OCI-LY7 (cell line): ENCODE data around the gene SEMA3C. TPM values are rescaled to one million over a fixed set of nuclear protein-coding genes. Genes with fewer than 3 reads are reported as not detected.

ENCODE experiments used
- BruUV-seq: library from RNA; stranded (reverse); fragments of 400-500 nt; replicated peaks from 2 replicates; lab custom pipeline; 2021; lab: Mats Ljungman, UMichigan
- CTCF ChIA-PET: fragments of 300-600 bp; sonication (Branson Sonifier 250); formaldehyde crosslinking; loops from one replicate; lab custom pipeline; 2022; ENCODE audit warnings: antibody characterized with exemption; ENCODE audit not compliant: unreplicated experiment; lab: Charles Lee
- POLR2A ChIA-PET: fragments of 300-600 bp; sonication (Branson Sonifier 250); formaldehyde crosslinking; loops from one replicate; lab custom pipeline; 2022; ENCODE audit warnings: antibody characterized with exemption; lab: Charles Lee
- DNase-seq: peaks from one replicate; pipeline ENCODE4 v3.0.0-alpha.2; 2015; ENCODE audit warnings: low spot score
- H2AFZ ChIP-seq: fragments of 200-600 bp; sonication (generic), shearing (Covaris generic); 2 replicates; pipeline ENCODE4 v1.6.1; 2014; ENCODE audit warnings: mild to moderate bottlenecking, antibody characterized with exemption, low read length, moderate library complexity
- H3K27ac ChIP-seq: fragments of 200-600 bp; sonication (generic); 2 replicates; pipeline ENCODE4 v1.5.1; 2014; ENCODE audit warnings: mixed run types, low read depth, mild to moderate bottlenecking, moderate library complexity, low read length, inconsistent platforms; ENCODE audit not compliant: poor library complexity, severe bottlenecking
- H3K36me3 ChIP-seq: fragments of 200-600 bp; sonication (generic); 2 replicates; pipeline ENCODE4 v1.6.1; 2014; ENCODE audit warnings: mild to moderate bottlenecking, antibody characterized with exemption, low read length, moderate library complexity, mixed read lengths; ENCODE audit not compliant: insufficient read depth
- H3K4me1 ChIP-seq: fragments of 200-600 bp; sonication (generic); 2 replicates; pipeline ENCODE4 v1.5.1; 2014; ENCODE audit warnings: mild to moderate bottlenecking, low read length; ENCODE audit not compliant: insufficient read depth, poor library complexity, severe bottlenecking
- H3K4me2 ChIP-seq: fragments of 200-600 bp; sonication (generic); 2 replicates; pipeline ENCODE4 v1.6.1; 2014; ENCODE audit warnings: mild to moderate bottlenecking, low read length
- H3K4me3 ChIP-seq: fragments of 200-600 bp; sonication (generic); 2 replicates; pipeline ENCODE4 v1.5.1; 2014; ENCODE audit warnings: mild to moderate bottlenecking, low read depth, low read length; ENCODE audit not compliant: poor library complexity, severe bottlenecking
- H3K79me2 ChIP-seq: fragments of 200-600 bp; sonication (generic); 2 replicates; pipeline ENCODE4 v1.6.1; 2016; ENCODE audit warnings: low read depth, mild to moderate bottlenecking, low read length, moderate library complexity, mixed read lengths; ENCODE audit not compliant: insufficient read depth
- H3K9me2 ChIP-seq: fragments of 200-600 bp; sonication (generic); 2 replicates; pipeline ENCODE4 v1.6.1; 2016; ENCODE audit warnings: mild to moderate bottlenecking, low read length, mixed read lengths; ENCODE audit not compliant: insufficient read depth
- H3K9me3 ChIP-seq: fragments of 200-600 bp; sonication (generic); 2 replicates; pipeline ENCODE4 v1.6.1; 2014; ENCODE audit warnings: mild to moderate bottlenecking, mixed run types, low read length, mixed read lengths
- H4K20me1 ChIP-seq: fragments of 200-600 bp; sonication (generic); 2 replicates; pipeline ENCODE4 v1.6.1; 2014; ENCODE audit warnings: mild to moderate bottlenecking, antibody characterized with exemption, low read length, moderate library complexity, mixed read lengths; ENCODE audit not compliant: insufficient read depth
- EZH2phosphoT487 ChIP-seq: fragments of 200-600 bp; sonication (generic); IDR thresholded peaks from 2 replicates; pipeline ENCODE4 v1.6.1; 2018; ENCODE audit warnings: low read depth, borderline replicate concordance, mild to moderate bottlenecking, mixed run types, antibody characterized with exemption, low read length, moderate library complexity, mixed read lengths
- intact Hi-C: fragments of 100-400 bp; cut with micrococcal nuclease; formaldehyde crosslinking; loops from one replicate; pipeline ENCODE4 v1.10.0; 2022; ENCODE audit not compliant: unreplicated experiment
- total RNA-seq, 2 experiments: library from RNA; depleted of rRNA in 1 of 2; stranded (reverse); fragments of >200 nt in 1 of 2; shearing (Covaris generic) in 1 of 2; gene quantifications; 2 replicates each; pipeline ENCODE4 v1.2.3, GENCODE V29; 2014 to 2022
- TF ChIP-seq, protein P1 (sequence below): fragments of 200-600 bp; sonication (generic); conservative IDR thresholded peaks from 2 replicates; pipeline ENCODE4 v1.5.1; 2014; ENCODE audit warnings: mild to moderate bottlenecking, antibody characterized with exemption, low read length, moderate library complexity, mixed read lengths

Gene SEMA3C
- total RNA-seq, 2 experiments from 2014 or later: not detected

- no peak overlapping the region for H2AFZ ChIP-seq
- no peak for DNase-seq
- POLR2A ChIA-PET: interaction anchor here (0.7 kb wide), 1 partner anchor 550 kb away, joined by 3 read pairs; no protein-coding TSS in a partner anchor
- no peaks in the 10 kb centered on the region for H3K9me2 ChIP-seq
- H3K4me3 ChIP-seq: no peak overlapping the region
- no peak overlapping the region for H3K4me2 ChIP-seq
- CTCF ChIA-PET: no interaction called here
- no peaks in the 10 kb centered on the region for H3K79me2 ChIP-seq
- no peaks in the 10 kb centered on the region for H4K20me1 ChIP-seq
- BruUV-seq: no TSS peak
- intact Hi-C loops: no loop called here
- no peaks in the 10 kb centered on the region for H3K36me3 ChIP-seq
- TF ChIP-seq, protein P1, sequence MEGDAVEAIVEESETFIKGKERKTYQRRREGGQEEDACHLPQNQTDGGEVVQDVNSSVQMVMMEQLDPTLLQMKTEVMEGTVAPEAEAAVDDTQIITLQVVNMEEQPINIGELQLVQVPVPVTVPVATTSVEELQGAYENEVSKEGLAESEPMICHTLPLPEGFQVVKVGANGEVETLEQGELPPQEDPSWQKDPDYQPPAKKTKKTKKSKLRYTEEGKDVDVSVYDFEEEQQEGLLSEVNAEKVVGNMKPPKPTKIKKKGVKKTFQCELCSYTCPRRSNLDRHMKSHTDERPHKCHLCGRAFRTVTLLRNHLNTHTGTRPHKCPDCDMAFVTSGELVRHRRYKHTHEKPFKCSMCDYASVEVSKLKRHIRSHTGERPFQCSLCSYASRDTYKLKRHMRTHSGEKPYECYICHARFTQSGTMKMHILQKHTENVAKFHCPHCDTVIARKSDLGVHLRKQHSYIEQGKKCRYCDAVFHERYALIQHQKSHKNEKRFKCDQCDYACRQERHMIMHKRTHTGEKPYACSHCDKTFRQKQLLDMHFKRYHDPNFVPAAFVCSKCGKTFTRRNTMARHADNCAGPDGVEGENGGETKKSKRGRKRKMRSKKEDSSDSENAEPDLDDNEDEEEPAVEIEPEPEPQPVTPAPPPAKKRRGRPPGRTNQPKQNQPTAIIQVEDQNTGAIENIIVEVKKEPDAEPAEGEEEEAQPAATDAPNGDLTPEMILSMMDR: no peak
- no peak for TF ChIP-seq EZH2phosphoT487
- H3K4me1 ChIP-seq: no peaks in the 10 kb centered on the region
- H3K27ac ChIP-seq: no peak overlapping the region
- no peaks in the 10 kb centered on the region for H3K9me3 ChIP-seq
Measured at GRCh38 chr7:80945976-80946375, 27.1 kb upstream of the SEMA3C start.

- BruUV-seq: no TSS peak
- Histone ChIP-seq H3K9me3 (no peaks in the 10 kb centered on the region), H3K79me2 (no peaks in the 10 kb centered on the region), H3K9me2 (no peaks in the 10 kb centered on the region), H2AFZ (no peak overlapping the region), H3K4me3 (no peak overlapping the region), H4K20me1 (no peaks in the 10 kb centered on the region), H3K36me3 (no peaks in the 10 kb centered on the region), H3K4me2 (no peak overlapping the region), H3K4me1 (no peaks in the 10 kb centered on the region), H3K27ac (no peak overlapping the region)
- TF ChIP-seq, protein P1: no peak
- TF ChIP-seq EZH2phosphoT487: no peak
- DNase-seq: no peak
- intact Hi-C loops: no loop called here
- POLR2A ChIA-PET: no interaction called here
- CTCF ChIA-PET: no interaction called here
Measured at GRCh38 chr7:80943342-80943741, 24.5 kb upstream of the SEMA3C start.

DNA sequence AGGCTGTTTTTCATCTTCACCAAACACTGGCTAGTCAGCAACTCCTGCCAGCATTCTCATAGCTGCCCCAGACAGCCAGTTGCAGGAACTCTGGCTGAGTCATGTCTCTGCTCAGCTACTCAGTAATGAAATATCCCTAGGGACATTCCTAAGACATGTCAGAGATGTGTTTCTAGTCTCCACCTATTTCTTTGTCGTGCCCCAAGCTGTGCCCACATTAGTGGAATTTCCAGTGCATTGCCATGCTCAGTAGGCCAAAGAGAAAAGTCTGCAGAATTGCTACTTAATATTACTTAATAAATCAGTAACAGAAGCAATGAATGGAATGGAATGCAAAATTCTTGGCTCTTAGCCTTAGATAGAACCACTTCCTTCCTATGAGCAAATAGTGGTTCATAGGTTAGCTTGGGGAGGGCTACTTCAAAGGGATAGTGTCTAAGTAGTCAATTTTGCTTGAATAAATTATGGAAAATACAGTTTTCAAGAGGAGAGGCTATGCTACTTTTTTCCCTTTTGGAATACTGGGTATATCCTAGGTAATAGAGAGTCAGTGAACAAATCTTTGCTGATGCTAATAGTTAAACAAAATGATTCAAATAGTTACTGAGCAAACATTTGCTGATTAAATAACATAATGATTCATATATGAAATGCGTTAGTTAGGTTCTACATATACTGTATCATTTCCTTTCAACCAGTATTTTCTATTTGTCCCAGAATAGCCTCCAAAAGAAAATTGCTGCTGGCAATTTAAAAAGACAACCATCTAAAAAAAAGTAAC, 23.6 kb upstream of the SEMA3C start:
- Histone ChIP-seq H3K4me2 (no peak overlapping the region), H3K9me2 (no peaks in the 10 kb centered on the region), H4K20me1 (no peaks in the 10 kb centered on the region), H3K27ac (no peak overlapping the region), H3K4me3 (no peak overlapping the region), H3K79me2 (no peaks in the 10 kb centered on the region), H3K9me3 (no peaks in the 10 kb centered on the region), H2AFZ (no peak overlapping the region), H3K36me3 (no peaks in the 10 kb centered on the region), H3K4me1 (no peaks in the 10 kb centered on the region)
- ChIA-PET POLR2A (interaction anchor here (0.6 kb wide), 1 partner anchor 395 kb away, joined by 3 read pairs; no protein-coding TSS in a partner anchor), CTCF (no interaction called here)
- intact Hi-C loops: no loop called here
- DNase-seq: no peak
- no peak for TF ChIP-seq EZH2phosphoT487
- TF ChIP-seq, protein P1: no peak
- BruUV-seq: no TSS peak
